Measurements from ENCODE around the gene LYPD6B. TPM values are rescaled to one million over a fixed set of nuclear protein-coding genes. Genes with fewer than 3 reads are reported as not detected.

The LYPD6B gene
- total RNA-seq, 1 donor from 2014 or later = 13.5 TPM

- no peak for DNase-seq (ENCODE audit: extremely low spot score, unreplicated experiment)
- TF ChIP-seq CTCF (IDR thresholded peaks at IDR 0.05) = no peak
These were observed 147.5 kb downstream of the LYPD6B start for GRCh38 chr2:149185942-149186490.

GRCh38 chr2:149187057-149187456, 148.6 kb downstream of the LYPD6B start:
- Mint-ChIP-seq H3K27ac (ENCODE audit: unreplicated experiment) (no peak overlapping the region), H3K9me3 (ENCODE audit: unreplicated experiment) (no peaks in the 10 kb centered on the region), H3K36me3 (ENCODE audit: unreplicated experiment) (peaks cover 3% of the 10 kb centered on the region), H3K27me3 (ENCODE audit: unreplicated experiment) (no peaks in the 10 kb centered on the region), H3K4me3 (ENCODE audit: unreplicated experiment) (no peak overlapping the region), H3K4me1 (ENCODE audit: unreplicated experiment) (peaks cover 4% of the 10 kb centered on the region)
- DNase-seq (ENCODE audit: extremely low spot score, unreplicated experiment) = no peak
- no peak for TF ChIP-seq CTCF (IDR thresholded peaks at IDR 0.05)

More at GRCh38 chr2:149185942-149186490, 147.5 kb downstream of the LYPD6B start:
- Mint-ChIP-seq H3K9me3 (ENCODE audit: unreplicated experiment) (no peaks in the 10 kb centered on the region), H3K4me1 (ENCODE audit: unreplicated experiment) (peaks cover 4% of the 10 kb centered on the region), H3K4me3 (ENCODE audit: unreplicated experiment) (no peak overlapping the region), H3K27me3 (ENCODE audit: unreplicated experiment) (no peaks in the 10 kb centered on the region), H3K36me3 (ENCODE audit: unreplicated experiment) (peaks cover 3% of the 10 kb centered on the region), H3K27ac (ENCODE audit: unreplicated experiment) (no peak overlapping the region)

- Mint-ChIP-seq H3K4me3 (ENCODE audit: unreplicated experiment) (no peak overlapping the region), H3K4me1 (ENCODE audit: unreplicated experiment) (peaks cover 3% of the 10 kb centered on the region), H3K27ac (ENCODE audit: unreplicated experiment) (no peak overlapping the region), H3K27me3 (ENCODE audit: unreplicated experiment) (no peaks in the 10 kb centered on the region), H3K9me3 (ENCODE audit: unreplicated experiment) (no peaks in the 10 kb centered on the region), H3K36me3 (ENCODE audit: unreplicated experiment) (peaks cover 3% of the 10 kb centered on the region)
- DNase-seq (ENCODE audit: extremely low spot score, unreplicated experiment) = no peak
- TF ChIP-seq CTCF (IDR thresholded peaks at IDR 0.05) = no peak
These were observed 149.8 kb downstream of the LYPD6B start for GRCh38 chr2:149188291-149188690.

- H3K27me3 Mint-ChIP-seq (ENCODE audit: unreplicated experiment) = no peaks in the 10 kb centered on the region
- H3K27ac Mint-ChIP-seq (ENCODE audit: unreplicated experiment) = no peak overlapping the region
- no peak for DNase-seq (ENCODE audit: extremely low spot score, unreplicated experiment)
- no peak overlapping the region for H3K4me3 Mint-ChIP-seq (ENCODE audit: unreplicated experiment)
- H3K9me3 Mint-ChIP-seq (ENCODE audit: unreplicated experiment) = no peaks in the 10 kb centered on the region
- no peak for TF ChIP-seq CTCF (IDR thresholded peaks at IDR 0.05)
- peaks cover 3% of the 10 kb centered on the region for H3K4me1 Mint-ChIP-seq (ENCODE audit: unreplicated experiment)
- peaks cover 3% of the 10 kb centered on the region for H3K36me3 Mint-ChIP-seq (ENCODE audit: unreplicated experiment)
These were observed 151.3 kb downstream of the LYPD6B start for GRCh38 chr2:149189769-149190168.

- TF ChIP-seq CTCF (IDR thresholded peaks at IDR 0.05) = no peak
- no peaks in the 10 kb centered on the region for H3K27me3 Mint-ChIP-seq (ENCODE audit: unreplicated experiment)
- peaks cover 3% of the 10 kb centered on the region for H3K36me3 Mint-ChIP-seq (ENCODE audit: unreplicated experiment)
- no peaks in the 10 kb centered on the region for H3K9me3 Mint-ChIP-seq (ENCODE audit: unreplicated experiment)
- H3K27ac Mint-ChIP-seq (ENCODE audit: unreplicated experiment) = no peak overlapping the region
- H3K4me1 Mint-ChIP-seq (ENCODE audit: unreplicated experiment) = peaks cover 3% of the 10 kb centered on the region
- DNase-seq (ENCODE audit: extremely low spot score, unreplicated experiment) = no peak
- no peak overlapping the region for H3K4me3 Mint-ChIP-seq (ENCODE audit: unreplicated experiment)
These were observed 153.4 kb downstream of the LYPD6B start for GRCh38 chr2:149191915-149192314.
